HFFc6 (cell line): ENCODE data around the gene LYSET. TPM values are rescaled to one million over a fixed set of nuclear protein-coding genes. Genes with fewer than 3 reads are reported as not detected.

Experiments used
- DNase-seq: peaks from one replicate; pipeline ENCODE4 v3.0.0-alpha.2; 2018
- H3K27ac Mint-ChIP-seq: 2 replicates; pipeline ENCODE4 v1.8.0; 2020; ENCODE audit warnings: mild to moderate bottlenecking, mixed read lengths
- H3K27me3 Mint-ChIP-seq: 2 replicates; pipeline ENCODE4 v1.8.0; 2021; ENCODE audit warnings: mild to moderate bottlenecking, moderate library complexity, mixed read lengths; ENCODE audit not compliant: insufficient read depth
- H3K36me3 Mint-ChIP-seq: 2 replicates; pipeline ENCODE4 v1.8.0; 2021; ENCODE audit warnings: low read depth, mixed read lengths
- H3K4me1 Mint-ChIP-seq: 2 replicates; pipeline ENCODE4 v1.8.0; 2020; ENCODE audit warnings: low read depth, mixed read lengths
- H3K4me3 Mint-ChIP-seq: 2 replicates; pipeline ENCODE4 v1.8.0; 2020; ENCODE audit warnings: mild to moderate bottlenecking, moderate library complexity, mixed read lengths
- H3K9me3 Mint-ChIP-seq: 2 replicates; pipeline ENCODE4 v1.8.0; 2020; ENCODE audit warnings: mild to moderate bottlenecking, mixed read lengths
- CTCF ChIP-seq: fragments of 200-600 bp; sonication (generic); IDR thresholded peaks from 2 replicates; pipeline ENCODE4 v1.5.0; 2021; ENCODE audit warnings: antibody characterized with exemption, mild to moderate bottlenecking
- total RNA-seq, 6 experiments: library from RNA; stranded (reverse); fragmentation: NEBNext Ultra II Directional; extraction: Animal tissue kit (Norgen Biotek cat#: 25700); gene quantifications; 2 replicates in 1 of 6; 3 replicates in 5 of 6; pipeline ENCODE4 v1.2.3, GENCODE V29; 2021

The LYSET gene
- total RNA-seq, 6 experiments from 2014 or later = 10.7 to 14.5 (median 12.8) TPM

- H3K9me3 Mint-ChIP-seq = no peaks in the 10 kb centered on the region
- TF ChIP-seq CTCF = no peak
- peak overlapping the region; percentile 87 for H3K27ac Mint-ChIP-seq
Measured at GRCh38 chr14:93234798-93235197, 49.7 kb downstream of the LYSET start.

More at GRCh38 chr14:93234798-93235197, 49.7 kb downstream of the LYSET start:
- Mint-ChIP-seq H3K4me1 (peaks cover 50% of the 10 kb centered on the region), H3K27me3 (no peaks in the 10 kb centered on the region; the same call in 1 of the 2 replicates), H3K36me3 (no peaks in the 10 kb centered on the region; the same call in 1 of the 2 replicates), H3K4me3 (peak overlapping the region; percentile 62)
- DNase-seq = peak; percentile 91

Other genes with a start within 250 kb of the LYSET start
- gene ITPK1, start 69.4 kb upstream of the LYSET start, total RNA-seq = 10 to 100 TPM; 27.3 to 38.1 (median 32.4) TPM
- gene MOAP1, start 420 bp upstream of the LYSET start, total RNA-seq = 10 to 100 TPM; 12.2 to 20.4 (median 14.2) TPM
- 10 to 100 TPM in 1 of 6 experiments, 1 to 10 TPM in 5; 7.9 to 10.1 (median 9.1) TPM for gene GON7, start 21.7 kb downstream of the LYSET start, total RNA-seq
- 10 to 100 TPM; 15.3 to 23.6 (median 21.8) TPM for gene UBR7, start 21.9 kb downstream of the LYSET start, total RNA-seq
- gene BTBD7, start 147.7 kb downstream of the LYSET start, total RNA-seq = 10 to 100 TPM; 36.8 to 45.6 (median 40.0) TPM
- not detected for gene COX8C, start 161.9 kb downstream of the LYSET start, total RNA-seq
- under 1 TPM; 0.02 to 0.08 (median 0.05) TPM for gene UNC79, start 245.6 kb downstream of the LYSET start, total RNA-seq